Neuronal stem cell (in vitro differentiated cells): Measurements from ENCODE around the gene TMEM134.
A peak's percentile ranks its signal among the peaks of the same experiment; 100 is the strongest.

ENCODE experiments used
- DNase-seq: peaks from one replicate; pipeline ENCODE4 v3.0.0-alpha.2; 2013; ENCODE audit warnings: low spot score
- H2AFZ ChIP-seq: one replicate; pipeline ENCODE4 v1.6.1; 2013; ENCODE audit warnings: mild to moderate bottlenecking, low read length, inconsistent platforms
- H2AK5ac ChIP-seq: 2 replicates; pipeline ENCODE4 v1.6.1; 2013; ENCODE audit warnings: low read depth, mild to moderate bottlenecking, inconsistent platforms, low read length, moderate library complexity, mixed read lengths
- H2BK120ac ChIP-seq: 2 replicates; pipeline ENCODE4 v1.6.1; 2013; ENCODE audit warnings: low read depth, mild to moderate bottlenecking, inconsistent platforms, low read length, moderate library complexity, mixed read lengths
- H2BK12ac ChIP-seq: one replicate; pipeline ENCODE4 v1.6.1; 2013; ENCODE audit warnings: low read length, inconsistent platforms
- H2BK15ac ChIP-seq: 2 replicates; pipeline ENCODE4 v1.6.1; 2013; ENCODE audit warnings: mild to moderate bottlenecking, low read length, inconsistent platforms, mixed read lengths
- H2BK5ac ChIP-seq: one replicate; pipeline ENCODE4 v1.6.1; 2013; ENCODE audit warnings: inconsistent platforms, mild to moderate bottlenecking, low read length, moderate library complexity
- H3K14ac ChIP-seq: one replicate; pipeline ENCODE4 v1.6.1; 2013; ENCODE audit warnings: low read length, inconsistent platforms
- H3K18ac ChIP-seq: 2 replicates; pipeline ENCODE4 v1.6.1; 2013; ENCODE audit warnings: low read length, inconsistent platforms
- H3K23ac ChIP-seq: 2 replicates; pipeline ENCODE4 v1.6.1; 2013; ENCODE audit warnings: low read depth, mild to moderate bottlenecking, mixed read lengths, low read length, inconsistent platforms; ENCODE audit not compliant: poor library complexity
- H3K27ac ChIP-seq: replicated peaks from 3 replicates; pipeline ENCODE4 v1.5.1; 2013; ENCODE audit warnings: low read length, inconsistent platforms
- H3K27me3 ChIP-seq, 3 experiments: 2 replicates each; pipeline ENCODE4 v1.6.1; 2013; ENCODE audit warnings: low read length in 3 of 3, mild to moderate bottlenecking in 2 of 3, inconsistent platforms in 1 of 3, low read depth in 1 of 3, mixed read lengths in 1 of 3, moderate library complexity in 1 of 3; ENCODE audit not compliant: control insufficient read depth in 3 of 3, insufficient read depth in 3 of 3
- H3K36me3 ChIP-seq, 2 donors: replicated peaks in 1 of 2; 2 replicates each; pipeline ENCODE4 v1.6.1; 2013; ENCODE audit warnings: low read length in 2 of 2; ENCODE audit not compliant: control insufficient read depth in 2 of 2, insufficient read depth in 2 of 2
- H3K4ac ChIP-seq: 2 replicates; pipeline ENCODE4 v1.6.1; 2013; ENCODE audit warnings: inconsistent platforms, mild to moderate bottlenecking, low read length, moderate library complexity
- H3K4me1 ChIP-seq, 2 donors: 1 replicate in 1 of 2; 2 replicates in 1 of 2; pipeline ENCODE4 v1.6.1; 2013; ENCODE audit warnings: low read length in 2 of 2, low read depth in 1 of 2; ENCODE audit not compliant: control insufficient read depth in 2 of 2, insufficient read depth in 1 of 2
- H3K4me2 ChIP-seq: one replicate; pipeline ENCODE4 v1.6.1; 2013; ENCODE audit warnings: mild to moderate bottlenecking, low read length, inconsistent platforms; ENCODE audit not compliant: insufficient read depth, poor library complexity, severe bottlenecking
- H3K4me3 ChIP-seq, 2 donors: 2 replicates each; pipeline ENCODE4 v1.5.1; 2013; ENCODE audit warnings: low read length in 2 of 2, mild to moderate bottlenecking in 2 of 2, inconsistent platforms in 1 of 2, moderate library complexity in 1 of 2
- H3K79me1 ChIP-seq: one replicate; pipeline ENCODE4 v1.6.1; 2013; ENCODE audit warnings: low read depth, mild to moderate bottlenecking, inconsistent platforms, low read length, moderate library complexity
- H3K9ac ChIP-seq: one replicate; pipeline ENCODE4 v1.6.1; 2013; ENCODE audit warnings: mild to moderate bottlenecking, low read depth, low read length, inconsistent platforms; ENCODE audit not compliant: poor library complexity
- H3K9me3 ChIP-seq, 2 donors: replicated peaks in 1 of 2; 2 replicates each; pipeline versions ENCODE3 to v1.6.1; 2013; ENCODE audit warnings: low read length in 2 of 2, mild to moderate bottlenecking in 2 of 2, inconsistent platforms in 1 of 2, low read depth in 1 of 2, mixed read lengths in 1 of 2, moderate library complexity in 1 of 2; ENCODE audit not compliant: control insufficient read depth in 2 of 2, insufficient read depth in 1 of 2
- H4K8ac ChIP-seq: one replicate; pipeline ENCODE4 v1.6.1; 2013; ENCODE audit warnings: low read depth, mild to moderate bottlenecking, inconsistent platforms, low read length, moderate library complexity
- H4K91ac ChIP-seq: one replicate; pipeline ENCODE4 v1.6.1; 2013; ENCODE audit warnings: low read length, low read depth, mild to moderate bottlenecking, inconsistent platforms; ENCODE audit not compliant: poor library complexity
- WGBS, 2 donors: extraction: QIAGEN DNeasy Blood & Tissue Kit; methylation state at CpG; one replicate each; pipeline ENCODE4 v1.1.7; 2013; ENCODE audit warnings: missing lambda C conversion rate in 2 of 2, mixed read lengths in 1 of 2; ENCODE audit not compliant: insufficient read length in 2 of 2, insufficient replicate concordance in 1 of 2; ENCODE audit errors: extremely low coverage in 2 of 2; 5-methylcytosine and 5-hydroxymethylcytosine counted together

TMEM134 gene

DNA sequence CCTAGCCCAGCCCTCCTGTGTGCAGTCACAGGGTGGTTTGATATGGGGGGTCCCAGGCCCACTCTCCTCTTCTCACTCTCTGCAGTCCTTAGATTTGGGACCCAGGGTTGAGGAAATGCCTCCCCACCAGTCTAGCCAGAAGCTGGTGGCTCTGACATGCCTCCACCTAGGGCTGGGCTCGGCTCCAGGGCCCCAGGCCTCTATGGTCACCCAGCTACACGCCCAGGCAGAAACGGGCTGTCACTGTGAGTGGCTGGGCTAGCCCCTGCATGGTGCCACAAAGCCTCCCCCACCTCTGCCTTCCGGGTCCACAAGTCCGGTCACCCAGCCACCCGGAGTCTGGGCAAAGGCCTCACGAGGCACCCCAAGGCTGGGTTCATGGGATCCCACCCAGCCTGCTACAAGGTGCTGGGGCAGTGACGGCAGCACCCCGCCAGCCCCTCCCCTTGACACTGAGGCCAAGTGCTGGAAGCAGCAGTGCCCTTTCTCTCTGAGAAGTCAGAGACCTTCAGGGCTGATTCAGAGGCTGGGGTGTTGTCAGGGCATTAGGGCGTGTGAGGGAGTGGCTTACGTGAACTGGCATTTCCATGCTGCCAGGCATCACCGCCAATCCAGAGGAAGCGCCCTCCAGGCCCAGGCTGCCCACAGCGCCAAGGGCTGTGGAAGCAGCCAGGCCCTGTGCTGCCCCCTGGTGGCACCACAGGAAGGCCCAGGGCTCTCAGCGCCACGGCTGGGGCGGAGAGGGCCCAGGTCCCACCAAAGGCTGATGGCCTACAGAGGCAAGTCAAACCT, 36.8 kb upstream of the TMEM134 start:
- H2BK120ac ChIP-seq: no peak overlapping the region
- peak overlapping the region; percentile 61 for H3K23ac ChIP-seq
- DNase-seq: peak; percentile 81
- no CpG with 5 or more reads among the region's 17 CpGs for WGBS, 2 donors
- peak overlapping the region; percentile 93 for H2AFZ ChIP-seq
- peak overlapping the region; percentile 39 for H3K9ac ChIP-seq
- H3K4me2 ChIP-seq: peak overlapping the region; percentile 31
- peak overlapping the region; percentile 98 for H2BK5ac ChIP-seq
- H4K91ac ChIP-seq: no peak overlapping the region
- H3K4me3 ChIP-seq: peak overlapping the region; percentile 22 to 89
- peak overlapping the region; percentile 98 for H3K4ac ChIP-seq
- peaks cover 10 to 32% of the 10 kb centered on the region in 2 donors for H3K36me3 ChIP-seq
- H2BK12ac ChIP-seq: peak overlapping the region; percentile 52
- H3K14ac ChIP-seq: peak overlapping the region; percentile 87
- H3K9me3 ChIP-seq: no peaks in the 10 kb centered on the region
- H3K27ac ChIP-seq: peak overlapping the region; percentile 80
- no peak overlapping the region for H4K8ac ChIP-seq
- H3K79me1 ChIP-seq: peaks cover 14% of the 10 kb centered on the region
- peaks cover 20 to 29% of the 10 kb centered on the region in 2 donors for H3K4me1 ChIP-seq
- H2AK5ac ChIP-seq: peak overlapping the region; percentile 36
- peak overlapping the region; percentile 19 for H2BK15ac ChIP-seq
- H3K18ac ChIP-seq: peak overlapping the region; percentile 87
- H3K27me3 ChIP-seq: peaks cover 0 to 2% (median 0%) of the 10 kb centered on the region in 3 experiments

DNA sequence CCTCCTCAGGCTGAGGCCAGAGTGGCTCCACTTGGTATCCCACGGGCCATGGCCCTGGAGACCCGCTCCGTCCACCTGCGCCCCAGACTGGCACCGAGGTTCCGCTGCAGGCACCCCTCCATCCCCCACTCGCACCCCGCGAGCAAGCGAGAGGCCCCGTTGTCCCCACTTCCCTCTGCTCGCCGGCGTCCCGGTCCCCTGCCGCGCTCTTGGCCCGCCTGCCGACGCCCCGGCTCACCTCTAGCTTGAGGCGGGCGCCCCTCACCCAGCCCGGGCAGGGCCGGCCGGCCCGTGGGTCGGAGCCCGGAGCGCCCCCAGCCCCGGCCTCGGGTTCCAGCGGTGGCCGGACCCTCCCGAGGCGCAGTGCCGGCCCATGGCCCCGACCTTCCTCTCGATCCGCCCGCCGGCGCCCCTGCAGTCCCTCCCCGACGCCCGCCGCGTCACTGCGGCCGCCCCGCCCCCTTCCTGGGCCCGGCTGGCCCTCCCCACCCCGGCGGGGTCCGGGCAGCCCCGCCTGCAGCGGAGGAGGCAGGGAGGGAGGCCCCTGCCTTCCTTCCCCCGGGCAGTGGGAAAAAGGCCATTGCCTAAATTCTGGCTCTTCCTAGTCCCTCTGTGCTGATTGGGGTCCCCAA, 36.0 kb upstream of the TMEM134 start, which contains the start of gene PITPNM1:
TSS of gene PITPNM1 (minus strand) at position 414 of the 632 bp plus-strand sequence. CDS start 1,183 bp downstream, outside the sequence.
- Histone ChIP-seq H3K18ac (peak within 1 kb of the TSS; percentile 98), H2AK5ac (peak within 1 kb of the TSS; percentile 47), H3K27ac (peak within 1 kb of the TSS; percentile 80), H3K23ac (peak within 1 kb of the TSS; percentile 61), H3K79me1 (peaks cover 17% of the 10 kb centered on the region), H3K9ac (peak within 1 kb of the TSS; percentile 96), H2BK15ac (peak within 1 kb of the TSS; percentile 96), H3K4ac (peak within 1 kb of the TSS; percentile 98), H2AFZ (peak within 1 kb of the TSS; percentile 93), H3K27me3 (no peaks in the 10 kb centered on the region), H2BK120ac (peak within 1 kb of the TSS; percentile 41), H3K4me1 (peaks cover 20 to 29% of the 10 kb centered on the region in 2 donors), H2BK5ac (peak within 1 kb of the TSS; percentile 98), H4K91ac (no peak within 1 kb of the TSS), H4K8ac (no peak within 1 kb of the TSS), H3K4me3 (peak within 1 kb of the TSS; percentile 85 to 89), H2BK12ac (peak within 1 kb of the TSS; percentile 52), H3K9me3 (no peaks in the 10 kb centered on the region), H3K4me2 (peak within 1 kb of the TSS; percentile 79), H3K14ac (peak within 1 kb of the TSS; percentile 87), H3K36me3 (peaks cover 14 to 40% of the 10 kb centered on the region in 2 donors)
- peak; percentile 66 for DNase-seq
- WGBS, 2 donors: no CpG with 5 or more reads among the region's 58 CpGs

DNA sequence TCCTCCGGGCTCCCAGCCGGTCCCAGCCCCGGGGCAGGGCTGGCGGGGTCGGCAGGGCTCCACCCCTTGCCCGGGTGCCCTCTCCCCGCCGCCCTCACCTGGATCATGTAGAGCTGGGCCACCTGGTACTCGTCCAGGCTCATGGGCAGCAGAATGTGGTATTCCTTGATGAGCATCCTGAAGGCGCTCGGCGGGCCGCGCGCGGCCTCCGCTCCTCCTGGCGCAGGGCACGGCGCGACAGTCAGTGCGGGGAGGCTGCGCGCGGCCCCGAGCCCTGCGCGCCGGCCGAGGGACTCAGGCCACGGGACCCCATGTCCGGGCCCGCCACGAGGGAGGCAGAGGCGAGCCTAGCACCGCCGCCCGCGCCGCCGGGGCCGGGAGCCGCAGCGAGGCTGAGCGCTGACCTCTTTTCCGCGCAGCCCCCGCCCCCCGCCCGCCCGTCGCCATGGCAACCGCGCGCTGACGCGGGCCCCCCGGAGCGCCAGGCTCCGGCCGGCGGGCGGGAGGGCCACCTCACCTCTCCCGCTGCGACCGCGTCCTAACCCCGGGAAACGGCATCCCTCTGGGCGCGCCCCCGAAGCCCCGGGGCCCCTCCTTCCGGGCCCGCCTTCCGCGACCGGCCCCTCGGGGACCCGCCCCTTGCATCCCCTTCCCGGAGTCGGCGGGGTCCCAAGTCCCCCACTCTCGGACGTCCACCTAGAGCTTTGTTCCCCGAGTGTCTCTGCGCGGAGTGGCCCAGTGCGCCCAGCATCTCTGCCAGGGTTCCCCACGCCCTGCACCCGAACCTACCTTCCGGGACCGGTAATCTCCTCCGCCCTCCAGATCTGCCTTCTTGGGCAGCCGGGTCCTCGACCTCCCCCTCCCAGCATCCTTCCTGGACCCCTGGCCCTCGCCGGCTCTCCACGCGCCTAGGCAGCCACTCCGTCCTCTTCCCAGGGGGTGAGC, 35.2 kb upstream of the TMEM134 start:
- peaks cover 17 to 46% of the 10 kb centered on the region in 2 donors for H3K36me3 ChIP-seq
- H3K79me1 ChIP-seq: peaks cover 17% of the 10 kb centered on the region
- peak overlapping the region; percentile 98 for H3K18ac ChIP-seq
- H3K14ac ChIP-seq: no peak overlapping the region
- peak overlapping the region; percentile 8 for H3K4ac ChIP-seq
- H3K27ac ChIP-seq: peak overlapping the region; percentile 62
- peaks cover 20 to 29% of the 10 kb centered on the region in 2 donors for H3K4me1 ChIP-seq
- H2BK12ac ChIP-seq: peak overlapping the region; percentile 14
- peak overlapping the region; percentile 93 for H2AFZ ChIP-seq
- H2AK5ac ChIP-seq: peak overlapping the region; percentile 47
- no peaks in the 10 kb centered on the region for H3K9me3 ChIP-seq
- H3K27me3 ChIP-seq: no peaks in the 10 kb centered on the region
- peak overlapping the region; percentile 29 for H3K23ac ChIP-seq
- H3K4me3 ChIP-seq: peak overlapping the region; percentile 85 to 89
- no peak overlapping the region for H2BK5ac ChIP-seq
- peak; percentile 56 for DNase-seq
- H4K8ac ChIP-seq: no peak overlapping the region
- WGBS, 2 donors: no CpG with 5 or more reads among the region's 101 CpGs
- no peak overlapping the region for H4K91ac ChIP-seq
- H2BK15ac ChIP-seq: peak overlapping the region; percentile 96
- H3K4me2 ChIP-seq: peak overlapping the region; percentile 79
- H3K9ac ChIP-seq: peak overlapping the region; percentile 96
- H2BK120ac ChIP-seq: peak overlapping the region; percentile 41
